GM21423 (cell line): ENCODE results near the gene SNRK.
"Not testable (repeated sequence)": the region's sequence is repeated elsewhere in the genome, so short reads cannot be mapped to it uniquely, and the experiment has no call there.

Experiments
- ATAC-seq: cut with Tn5 transposase; IDR thresholded peaks from one replicate; pipeline ENCODE4 v1.9.1; 2021; ENCODE audit warnings: mild to moderate bottlenecking, moderate library complexity; ENCODE audit not compliant: unreplicated experiment

The SNRK gene

DNA sequence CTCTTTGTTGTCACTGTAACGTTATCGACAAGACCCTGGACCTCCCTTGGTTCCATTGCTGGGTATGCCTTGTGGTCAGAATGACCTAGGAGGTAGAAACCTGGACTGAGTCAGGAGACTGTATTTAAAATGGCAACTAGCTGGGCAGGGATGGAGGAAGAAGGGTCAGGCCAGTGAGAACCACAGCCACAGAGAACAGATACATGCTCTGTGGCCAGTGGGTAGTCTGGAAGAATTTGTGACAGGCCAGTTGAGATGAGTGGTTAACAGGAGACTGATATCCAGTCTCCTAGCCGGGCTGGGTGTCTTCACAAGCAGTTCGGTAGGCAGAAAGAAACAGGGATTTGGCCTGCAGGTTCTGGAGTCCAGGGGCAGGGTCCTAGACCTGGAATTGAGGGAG lies 58.9 kb downstream of the SNRK start:
- ATAC-seq = no peak

DNA sequence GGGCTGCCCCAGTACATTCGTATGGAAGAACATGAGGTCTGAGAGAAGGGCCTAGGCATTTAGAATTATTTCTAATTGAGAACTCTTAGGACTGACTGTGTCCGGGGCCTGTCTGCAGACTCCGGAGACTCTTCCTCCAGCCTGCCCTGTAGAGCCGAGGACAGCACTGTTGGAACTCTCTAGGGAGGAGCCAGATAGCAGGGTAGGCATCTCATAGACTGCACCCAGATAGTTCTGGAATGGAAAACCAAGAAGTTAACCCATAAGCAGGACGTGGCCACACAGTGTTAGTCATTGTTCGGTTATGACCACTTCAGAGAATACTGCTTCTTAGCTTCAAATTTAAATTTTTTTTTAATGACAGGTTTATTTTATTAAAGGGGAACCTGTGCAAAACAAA lies 59.5 kb downstream of the SNRK start:
- ATAC-seq = no peak

DNA sequence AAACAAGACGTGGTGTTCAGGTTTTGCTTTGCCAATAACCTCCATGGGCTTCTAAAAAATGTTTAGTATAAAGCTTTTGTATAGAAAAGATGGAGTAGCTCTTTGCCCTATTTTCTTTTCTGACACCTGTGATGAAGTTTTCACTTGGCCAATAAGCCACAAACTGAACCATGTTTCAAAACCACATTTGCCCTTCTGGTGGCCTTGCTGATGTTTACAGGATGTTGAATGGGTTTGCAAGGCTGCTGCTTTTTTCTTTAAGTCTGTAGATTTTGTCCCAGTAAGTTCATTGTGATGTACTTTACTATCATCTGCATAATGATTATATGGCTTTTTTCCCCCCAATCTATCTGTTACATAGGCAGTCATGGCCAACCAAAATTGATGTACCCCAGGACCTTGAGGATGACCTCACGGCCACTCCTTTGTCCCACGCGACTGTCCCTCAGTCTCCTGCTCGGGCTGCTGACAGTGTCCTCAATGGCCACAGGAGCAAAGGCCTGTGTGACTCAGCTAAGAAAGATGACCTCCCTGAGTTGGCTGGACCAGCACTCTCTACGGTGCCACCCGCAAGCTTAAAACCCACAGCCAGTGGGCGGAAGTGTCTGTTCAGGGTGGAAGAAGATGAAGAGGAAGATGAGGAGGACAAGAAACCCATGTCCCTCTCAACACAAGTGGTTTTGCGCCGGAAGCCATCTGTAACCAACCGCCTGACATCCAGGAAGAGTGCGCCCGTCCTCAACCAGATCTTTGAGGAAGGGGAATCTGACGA lies 60.8 kb downstream of the SNRK start:
- ATAC-seq = no peak

DNA sequence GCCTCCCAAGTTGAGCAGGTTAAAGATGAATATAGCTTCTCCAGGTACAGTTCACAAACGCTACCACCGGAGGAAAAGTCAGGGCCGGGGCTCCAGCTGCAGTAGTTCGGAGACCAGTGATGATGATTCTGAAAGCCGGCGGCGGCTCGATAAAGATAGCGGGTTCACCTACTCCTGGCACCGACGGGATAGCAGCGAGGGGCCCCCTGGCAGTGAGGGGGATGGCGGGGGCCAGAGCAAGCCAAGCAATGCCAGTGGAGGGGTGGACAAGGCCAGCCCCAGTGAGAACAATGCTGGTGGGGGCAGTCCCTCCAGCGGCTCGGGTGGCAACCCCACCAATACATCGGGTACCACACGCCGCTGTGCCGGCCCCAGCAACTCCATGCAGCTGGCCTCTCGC lies 61.4 kb downstream of the SNRK start:
- ATAC-seq = no peak

DNA sequence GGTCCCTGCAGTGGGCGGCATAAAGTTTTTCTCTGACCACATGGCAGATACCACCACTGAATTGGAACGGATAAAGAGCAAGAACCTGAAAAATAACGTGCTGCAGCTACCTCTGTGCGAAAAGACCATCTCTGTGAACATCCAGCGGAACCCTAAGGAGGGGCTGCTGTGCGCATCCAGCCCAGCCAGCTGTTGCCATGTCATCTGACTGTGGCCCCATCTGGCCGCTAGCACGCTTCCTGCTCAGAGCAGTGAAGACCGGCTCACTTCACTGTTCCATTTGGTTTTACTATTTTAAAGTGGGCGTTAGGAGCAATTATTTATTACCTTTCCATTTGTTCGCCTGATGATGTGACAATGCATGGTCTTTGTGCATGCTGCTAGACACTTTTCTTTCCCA lies 62.0 kb downstream of the SNRK start:
- ATAC-seq = no peak

DNA sequence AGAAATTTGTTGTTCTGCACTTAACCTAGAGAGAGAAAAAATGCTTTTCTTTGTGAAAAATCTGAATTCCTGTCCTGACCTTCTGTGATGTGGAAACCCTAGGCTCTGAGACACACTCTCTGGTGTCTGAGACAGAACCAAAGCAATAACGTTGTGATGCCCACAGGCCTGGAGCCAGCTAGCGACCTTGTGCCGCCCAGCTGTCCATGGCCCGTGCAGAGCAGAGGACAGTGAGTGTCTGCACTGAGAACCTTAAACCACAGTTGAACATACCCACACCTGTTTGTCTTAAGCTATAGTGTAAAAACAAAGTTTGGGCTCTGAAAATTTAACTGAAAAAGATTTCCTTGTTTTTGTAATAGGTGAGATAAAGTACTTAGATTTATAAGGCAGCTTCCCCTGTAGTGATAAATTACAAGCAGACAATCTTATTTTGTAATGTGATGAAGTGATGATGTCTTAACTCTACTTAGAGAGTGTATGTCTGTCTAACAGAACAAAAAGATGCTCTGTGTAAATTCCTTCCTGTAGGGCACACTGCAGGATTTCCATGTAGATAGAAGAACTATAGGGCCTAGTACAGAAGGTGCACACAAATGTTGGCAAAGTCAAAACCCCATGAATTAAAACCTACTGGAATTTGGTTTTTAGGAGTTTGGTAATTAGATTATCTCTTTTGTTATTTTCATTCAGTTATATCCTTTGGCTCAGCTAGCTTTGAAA lies 62.7 kb downstream of the SNRK start:
- ATAC-seq = no peak

DNA sequence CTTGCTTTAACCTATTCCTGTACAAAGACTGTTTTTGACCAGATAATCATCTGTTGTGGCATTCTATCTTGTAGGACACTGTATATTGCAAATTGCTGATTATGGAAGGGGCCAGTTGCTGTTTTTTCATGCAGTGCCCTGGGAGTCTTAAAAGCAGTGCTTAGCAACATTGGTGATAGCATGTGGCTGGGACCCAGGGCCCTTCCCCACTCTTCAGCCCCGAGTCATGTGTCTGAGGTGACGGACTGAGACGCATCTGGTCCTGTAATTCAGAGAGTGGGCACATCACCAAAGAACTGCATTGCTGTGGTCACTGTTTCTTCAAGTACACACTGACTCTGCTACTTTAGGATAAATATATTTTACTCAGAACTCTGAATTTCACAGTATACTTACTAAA lies 63.4 kb downstream of the SNRK start:
- ATAC-seq = no peak

DNA sequence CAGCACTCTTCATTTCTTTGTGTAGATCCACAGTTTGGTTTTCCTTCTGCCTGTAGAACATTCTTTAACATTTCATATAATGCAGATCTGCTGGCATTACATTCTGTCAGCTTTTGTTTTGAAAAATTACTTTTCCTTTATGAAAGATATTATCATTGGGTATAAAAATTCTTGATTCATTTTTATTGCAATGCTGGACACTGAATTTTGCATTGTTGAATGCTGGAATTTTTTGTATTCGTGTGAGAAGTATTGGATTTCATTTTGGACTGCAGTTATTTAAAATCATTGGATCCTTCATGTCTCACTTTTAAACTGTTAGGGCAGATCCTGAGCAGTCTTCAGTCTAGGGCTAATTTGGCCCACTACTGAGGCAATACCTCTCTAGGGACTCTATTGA lies 67.1 kb downstream of the SNRK start:
- no peak for ATAC-seq

DNA sequence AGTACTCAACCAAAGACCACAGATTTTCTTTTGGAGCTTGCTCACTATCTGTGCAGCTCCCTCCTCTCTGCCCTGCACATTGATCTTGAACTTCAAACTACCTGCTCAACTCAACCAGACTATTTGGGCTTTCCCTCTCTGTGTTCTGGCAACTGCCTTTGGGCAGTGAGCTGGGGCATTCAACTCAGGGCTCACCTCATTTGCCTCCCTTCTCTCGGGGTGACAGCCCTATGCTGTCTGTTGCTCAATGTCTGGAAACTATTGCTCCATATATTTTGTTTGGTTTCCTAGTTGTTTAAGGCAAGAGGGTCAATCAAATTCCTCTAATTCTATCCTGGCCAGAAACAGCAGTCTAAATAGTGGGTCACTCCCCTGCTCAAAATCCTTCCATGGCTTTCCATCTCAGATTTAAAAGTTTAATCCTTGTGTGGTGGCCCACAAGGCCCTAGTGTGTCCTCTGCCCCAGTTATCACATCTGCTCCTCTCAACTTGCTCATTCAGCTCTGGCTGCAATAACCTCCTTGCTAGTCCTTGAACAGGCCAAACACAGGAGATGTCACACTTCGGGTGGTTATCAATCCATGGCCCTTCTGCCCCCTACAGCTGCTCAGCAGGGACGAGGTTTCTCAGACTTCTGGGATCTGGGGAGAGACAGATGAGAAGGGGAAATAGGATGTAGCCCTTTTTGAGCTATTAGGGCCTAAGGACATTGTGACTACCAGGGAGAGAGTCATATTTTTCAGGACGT lies 67.8 kb downstream of the SNRK start:
- no peak for ATAC-seq

DNA sequence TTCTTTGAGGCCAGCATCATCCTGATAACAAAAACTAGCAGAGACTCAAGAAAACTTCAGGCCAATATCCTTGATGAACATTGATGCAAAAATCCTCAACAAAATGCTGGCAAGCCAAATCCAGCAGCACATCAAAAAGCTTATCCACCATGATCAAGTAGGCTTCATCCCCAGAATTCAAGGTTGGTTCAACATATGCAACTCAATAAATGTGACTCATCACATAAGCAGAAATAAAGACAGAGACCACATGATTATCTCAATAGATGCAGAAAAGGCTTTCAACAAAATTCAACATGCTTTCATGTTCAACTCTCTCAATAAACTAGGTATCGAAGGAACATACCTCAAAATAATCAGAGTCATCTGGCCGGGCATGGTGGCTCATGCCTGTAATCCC lies 69.7 kb downstream of the SNRK start:
- not testable (repeated sequence) for ATAC-seq

DNA sequence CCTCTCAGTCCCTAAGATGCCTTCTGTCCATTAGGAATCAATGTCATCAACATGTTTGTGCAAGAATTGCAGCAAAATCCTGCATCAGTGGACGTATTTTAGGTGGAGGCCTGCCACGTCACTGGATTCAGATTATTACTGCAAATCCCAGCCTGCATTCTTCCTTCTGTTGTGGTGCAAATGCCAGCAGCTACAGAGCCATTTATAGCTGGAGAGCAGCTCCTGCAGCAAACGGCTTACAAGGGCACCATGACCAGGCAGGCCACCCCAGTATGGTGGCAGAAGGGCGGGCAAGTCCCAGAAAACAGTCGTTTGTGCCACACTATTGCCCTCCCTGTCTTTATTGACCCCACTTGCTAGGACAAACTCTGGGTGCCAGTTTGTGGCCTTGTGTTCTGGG lies 74.7 kb downstream of the SNRK start:
- no peak for ATAC-seq

DNA sequence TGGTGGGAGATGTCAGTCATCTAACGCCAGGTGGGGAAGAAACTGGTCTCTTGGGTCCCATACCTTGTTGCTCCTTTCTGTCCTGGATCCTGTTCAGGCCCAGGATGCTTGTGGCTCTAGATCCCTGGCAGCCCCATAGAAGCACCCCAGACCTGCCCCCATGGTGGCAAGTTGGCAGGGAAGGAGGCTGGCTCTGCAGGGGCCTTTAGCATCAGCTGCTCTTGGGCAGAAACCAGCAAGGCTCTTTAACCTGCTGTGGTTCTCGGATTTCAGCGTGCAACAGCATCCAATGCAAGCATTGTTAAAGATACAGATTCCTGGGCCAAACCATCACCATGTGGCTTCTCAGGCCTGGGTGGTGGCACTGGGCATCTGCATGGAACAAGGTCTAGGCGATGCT lies 75.8 kb downstream of the SNRK start:
- no peak for ATAC-seq

DNA sequence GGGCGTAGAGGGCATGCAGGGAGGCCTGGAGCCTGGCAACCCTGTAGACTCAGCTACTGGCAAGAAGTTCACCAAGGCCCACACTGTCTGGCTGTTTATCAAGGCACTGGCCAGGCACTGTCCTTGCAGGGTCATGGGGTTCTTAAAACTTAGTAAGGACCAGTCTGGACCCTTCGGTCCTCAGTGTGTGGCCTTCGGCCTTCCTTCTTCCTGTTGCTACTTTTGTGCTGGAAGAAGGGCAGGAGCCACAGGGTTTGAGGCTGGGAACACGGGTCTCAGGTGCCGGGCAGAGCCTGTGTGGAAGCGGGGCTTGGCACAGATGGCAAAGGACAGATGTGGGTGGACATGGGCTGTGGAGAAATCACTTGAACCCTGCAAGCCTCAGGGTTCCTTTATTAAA lies 76.6 kb downstream of the SNRK start:
- ATAC-seq = no peak

DNA sequence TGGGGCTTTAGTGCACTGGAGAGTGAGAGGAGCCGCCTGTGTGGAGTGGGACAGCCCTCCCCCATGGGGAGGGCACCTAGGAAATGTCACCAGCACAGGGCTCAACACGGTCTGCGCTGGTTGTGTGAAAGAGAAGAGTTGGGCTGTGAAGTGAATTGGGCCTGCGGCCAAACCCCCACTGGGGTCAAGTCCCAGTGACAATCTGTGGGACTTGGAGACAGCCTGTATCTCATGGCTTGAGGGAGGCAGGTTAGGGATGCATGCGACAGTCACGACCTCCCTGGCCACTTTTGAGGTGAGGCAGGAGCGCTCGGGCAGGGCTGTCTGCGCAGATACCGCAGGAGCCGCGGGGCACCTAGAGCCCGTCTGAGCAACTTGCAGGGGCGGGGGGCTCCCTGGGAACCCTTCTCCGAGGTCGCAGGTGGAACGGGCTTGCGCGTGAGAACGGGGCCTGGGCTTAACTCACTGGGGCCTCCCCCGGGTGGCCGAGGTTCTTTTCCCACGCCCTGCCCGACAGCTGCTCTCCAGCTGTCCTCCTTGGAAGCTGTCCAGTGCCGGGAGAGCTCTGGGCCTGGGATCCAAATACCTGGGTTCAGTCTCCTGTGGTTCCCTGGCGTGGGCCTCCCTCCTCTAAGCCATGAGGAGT lies 77.4 kb downstream of the SNRK start:
- no peak for ATAC-seq

DNA sequence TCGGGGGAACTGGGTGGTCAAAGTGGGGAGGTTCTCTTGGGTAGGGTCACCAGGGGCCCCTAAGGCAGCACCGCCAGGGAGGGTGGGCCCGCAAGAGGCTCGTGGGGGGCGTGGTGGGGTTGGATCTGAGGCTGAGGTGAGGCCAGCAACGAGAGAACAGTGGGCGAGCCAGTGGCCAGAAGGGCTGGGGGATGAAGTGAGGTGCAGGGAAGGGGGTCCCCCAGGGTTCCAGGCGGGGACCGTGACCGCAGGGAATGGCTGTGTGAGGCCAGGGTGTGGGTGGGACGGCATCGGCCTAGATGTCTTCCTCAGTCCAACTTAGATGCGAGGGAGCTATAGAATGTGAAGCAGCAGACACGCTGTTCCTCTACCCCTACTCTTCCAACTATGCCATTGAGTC lies 78.2 kb downstream of the SNRK start:
- no peak for ATAC-seq

DNA sequence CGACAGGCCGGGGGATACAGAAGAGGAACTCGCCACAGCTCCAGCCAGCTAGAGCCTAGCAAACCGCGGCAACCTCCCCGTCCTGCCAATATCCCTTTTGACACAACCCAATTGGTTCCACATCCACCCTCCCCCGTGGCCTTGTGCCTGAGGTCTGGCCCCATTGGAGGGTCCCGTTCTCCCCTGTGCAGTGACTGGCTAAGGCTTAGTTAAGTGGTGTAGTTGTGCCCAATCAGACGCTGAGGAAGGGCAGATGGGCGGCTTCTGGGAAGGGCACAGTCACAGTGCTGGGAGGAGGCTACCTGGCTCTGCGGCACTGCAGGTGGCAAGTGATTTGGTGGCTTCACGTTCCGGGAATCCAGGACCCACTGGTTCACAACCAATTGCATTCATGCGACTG lies 78.6 kb downstream of the SNRK start:
- ATAC-seq = no peak

DNA sequence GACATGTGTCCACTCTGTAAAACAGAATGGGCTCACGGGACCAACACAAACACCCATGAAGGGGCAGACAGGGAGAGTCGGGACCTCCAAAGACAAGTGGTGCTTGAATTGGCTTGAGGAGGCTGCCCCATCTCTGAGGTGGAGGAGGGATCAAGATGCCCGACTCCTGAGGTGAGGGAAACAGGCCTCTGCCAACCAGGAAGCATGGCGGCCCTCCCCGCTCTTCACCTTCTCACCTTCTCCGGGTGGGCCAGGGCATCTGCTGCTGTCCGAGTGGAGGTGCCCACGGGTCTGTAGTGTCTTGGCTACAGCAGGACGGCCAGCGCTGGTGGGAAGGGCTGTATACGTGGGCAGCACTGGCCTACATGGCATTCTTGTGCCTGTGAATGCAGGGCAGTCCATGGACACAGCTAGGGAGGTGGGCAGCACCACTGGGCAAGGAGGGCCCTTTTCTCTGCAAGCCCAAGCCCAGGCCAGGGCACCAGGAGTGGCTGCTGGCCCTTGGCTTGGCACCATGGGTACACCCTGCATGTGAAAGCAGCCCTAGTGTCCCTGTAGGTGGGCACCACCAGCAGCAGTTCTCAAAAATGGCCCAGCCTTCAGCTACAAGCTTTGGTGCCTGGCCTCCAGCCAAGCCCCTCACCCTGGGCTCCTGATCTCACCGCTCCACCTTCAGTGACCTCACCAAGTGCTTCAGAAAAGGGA lies 79.4 kb downstream of the SNRK start:
- no peak for ATAC-seq

DNA sequence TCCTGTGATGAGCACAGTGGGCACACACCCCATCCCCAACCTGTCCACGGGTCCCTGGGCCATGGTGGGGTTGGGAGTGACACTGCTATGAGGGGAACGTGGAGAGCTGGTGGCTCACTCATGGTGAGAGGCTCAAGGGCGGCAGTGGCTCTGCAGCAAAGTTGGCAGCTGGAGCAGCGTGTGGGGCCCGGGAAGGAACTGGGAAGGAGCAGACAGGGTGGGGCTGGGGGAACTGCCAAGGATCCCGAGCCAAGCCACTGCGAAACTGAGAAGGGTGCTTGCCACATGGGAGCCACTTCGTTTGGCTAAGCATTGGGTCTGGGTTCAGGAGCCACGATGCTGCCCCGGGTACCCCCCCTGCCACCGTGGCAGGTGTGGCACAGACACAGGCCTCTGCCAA lies 80.1 kb downstream of the SNRK start:
- no peak for ATAC-seq

DNA sequence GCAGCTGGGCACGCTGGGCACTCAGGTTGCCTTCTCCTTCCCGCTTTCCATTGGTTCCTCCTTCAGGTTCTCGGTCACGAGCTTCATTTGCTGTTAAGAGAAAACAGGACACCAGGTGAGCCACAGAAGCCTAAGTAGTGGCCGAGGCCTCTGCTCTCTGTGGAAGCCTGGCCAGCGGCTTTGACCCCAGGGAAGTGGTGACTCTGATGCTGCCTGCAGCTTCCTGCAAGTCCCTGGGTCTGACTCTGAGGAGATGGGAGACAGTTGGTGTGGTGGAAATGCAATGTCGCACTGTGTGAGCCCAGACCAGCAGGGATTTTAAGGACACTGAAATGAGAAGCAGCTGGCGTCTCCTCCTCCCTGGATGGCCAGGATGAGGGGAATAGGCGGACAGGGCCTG lies 80.5 kb downstream of the SNRK start:
- no peak for ATAC-seq

DNA sequence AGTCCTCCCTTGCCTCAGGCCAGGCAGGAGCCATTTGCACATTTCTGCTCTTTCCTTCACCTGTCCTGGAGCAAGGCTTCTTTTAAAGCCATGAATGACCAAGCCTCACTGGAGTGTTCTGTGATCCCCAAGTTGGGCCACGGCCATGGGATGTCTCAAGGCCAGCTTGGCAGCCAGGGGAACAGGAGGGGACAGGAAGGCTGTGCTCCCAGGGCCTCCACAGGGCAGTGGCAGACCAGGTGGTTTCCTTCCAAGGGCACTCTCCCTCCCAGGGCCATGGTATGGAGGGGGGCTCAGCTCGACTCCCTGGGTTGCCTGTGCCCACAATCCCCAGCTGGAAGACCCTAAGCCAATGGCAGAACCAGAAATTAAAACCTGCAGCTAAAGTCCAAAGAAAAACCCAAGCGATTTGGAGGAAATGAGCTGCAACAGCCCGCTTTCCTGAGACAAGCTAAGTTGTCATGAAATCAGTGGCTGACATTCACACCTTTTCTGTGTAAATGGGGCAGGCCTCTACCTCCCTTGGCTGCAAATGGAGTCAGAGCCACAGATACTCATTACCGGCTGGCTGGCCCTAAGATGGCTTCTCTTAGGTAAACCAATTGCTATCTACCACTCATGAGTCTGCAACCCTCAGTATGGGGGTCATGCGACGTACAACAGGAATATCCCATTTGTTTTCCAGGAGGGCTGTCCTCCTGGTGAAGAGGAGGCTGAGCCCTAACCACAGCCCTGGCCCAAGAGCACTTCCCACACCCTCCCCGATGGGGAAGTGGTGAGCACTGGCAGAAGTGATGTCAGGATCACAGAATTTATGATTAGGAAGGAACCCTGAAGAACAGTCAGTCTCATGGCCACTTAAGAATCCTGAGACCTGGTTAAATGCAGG lies 83.3 kb downstream of the SNRK start:
- ATAC-seq = no peak
